ENCODE results near the gene CSNK2A1.

DNA sequence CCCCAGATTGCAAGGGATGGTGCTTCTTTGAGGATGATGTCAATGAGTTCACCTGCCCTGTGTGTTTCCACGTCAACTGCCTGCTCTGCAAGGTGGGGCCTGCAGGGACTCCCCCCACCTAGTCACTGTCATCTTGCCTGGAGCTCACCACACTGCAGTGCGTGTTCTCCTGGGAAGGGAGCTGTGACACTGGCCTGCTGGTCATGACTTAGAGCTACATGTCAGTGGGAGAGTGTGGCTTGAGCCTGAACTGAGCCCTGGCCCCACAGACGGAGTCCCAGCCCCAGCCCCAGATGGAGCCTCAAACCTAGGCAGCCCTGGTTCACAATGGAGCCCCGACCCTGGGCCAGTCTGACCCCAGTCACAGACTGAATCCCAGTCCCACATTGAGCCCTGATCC, 116.2 kb downstream of the CSNK2A1 start:
- TF ChIP-seq, protein P1, sequence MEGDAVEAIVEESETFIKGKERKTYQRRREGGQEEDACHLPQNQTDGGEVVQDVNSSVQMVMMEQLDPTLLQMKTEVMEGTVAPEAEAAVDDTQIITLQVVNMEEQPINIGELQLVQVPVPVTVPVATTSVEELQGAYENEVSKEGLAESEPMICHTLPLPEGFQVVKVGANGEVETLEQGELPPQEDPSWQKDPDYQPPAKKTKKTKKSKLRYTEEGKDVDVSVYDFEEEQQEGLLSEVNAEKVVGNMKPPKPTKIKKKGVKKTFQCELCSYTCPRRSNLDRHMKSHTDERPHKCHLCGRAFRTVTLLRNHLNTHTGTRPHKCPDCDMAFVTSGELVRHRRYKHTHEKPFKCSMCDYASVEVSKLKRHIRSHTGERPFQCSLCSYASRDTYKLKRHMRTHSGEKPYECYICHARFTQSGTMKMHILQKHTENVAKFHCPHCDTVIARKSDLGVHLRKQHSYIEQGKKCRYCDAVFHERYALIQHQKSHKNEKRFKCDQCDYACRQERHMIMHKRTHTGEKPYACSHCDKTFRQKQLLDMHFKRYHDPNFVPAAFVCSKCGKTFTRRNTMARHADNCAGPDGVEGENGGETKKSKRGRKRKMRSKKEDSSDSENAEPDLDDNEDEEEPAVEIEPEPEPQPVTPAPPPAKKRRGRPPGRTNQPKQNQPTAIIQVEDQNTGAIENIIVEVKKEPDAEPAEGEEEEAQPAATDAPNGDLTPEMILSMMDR (IDR thresholded peaks at IDR 0.05), result no peak
- TF ChIP-seq POLR2A (IDR thresholded peaks at IDR 0.05), result no peak

All from testis (tissue), 2 donors.